Spinal cord (tissue), 10 donors: ENCODE measurements around the gene RAB1B. TPM values are rescaled to one million over a fixed set of nuclear protein-coding genes. Genes with fewer than 3 reads are reported as not detected.
"Not testable (repeated sequence)": the region's sequence is repeated elsewhere in the genome, so short reads cannot be mapped to it uniquely, and the experiment has no call there.

Experiments used
- DNase-seq, 6 donors: peaks; one replicate each; pipeline versions ENCODE4 v3.0.0 to v3.0.0-alpha.2; 2013 to 2015; ENCODE audit warnings: low spot score in 6 of 6, low read depth in 4 of 6
- H3K27ac ChIP-seq: one replicate; pipeline ENCODE4 v1.5.1; 2013; ENCODE audit warnings: low read depth, low read length, control low read depth
- H3K27me3 ChIP-seq: one replicate; pipeline ENCODE4 v1.6.1; 2013; ENCODE audit warnings: low read length; ENCODE audit not compliant: control insufficient read depth, insufficient read depth
- H3K36me3 ChIP-seq: one replicate; pipeline ENCODE4 v1.6.1; 2013; ENCODE audit warnings: low read length; ENCODE audit not compliant: control insufficient read depth, insufficient read depth
- H3K4me1 ChIP-seq: one replicate; pipeline ENCODE4 v1.6.1; 2013; ENCODE audit warnings: low read length; ENCODE audit not compliant: control insufficient read depth, insufficient read depth
- H3K4me3 ChIP-seq: one replicate; pipeline ENCODE4 v1.5.1; 2013; ENCODE audit warnings: low read depth, low read length, control low read depth
- H3K9me3 ChIP-seq: one replicate; pipeline ENCODE4 v1.6.1; 2013; ENCODE audit warnings: low read length; ENCODE audit not compliant: control insufficient read depth, insufficient read depth
- WGBS: methylation state at CpG from one replicate; pipeline ENCODE4 v1.1.5; 2013; ENCODE audit warnings: missing lambda C conversion rate; ENCODE audit not compliant: insufficient coverage; 5-methylcytosine and 5-hydroxymethylcytosine counted together
- polyA plus RNA-seq, 2 donors: library from polyadenylated mRNA; unstranded; fragments of 120-200 nt; gene quantifications; one replicate each; pipeline ENCODE4 v1.2.1, GENCODE V29; 2013; ENCODE audit not compliant: insufficient read length in 2 of 2
- total RNA-seq, 2 donors: library from RNA; depleted of rRNA in 1 of 2; stranded (reverse); fragments of 120-200 nt in 1 of 2; fragments of >200 nt in 1 of 2; gene quantifications; one replicate each; pipeline versions ENCODE4 v1.2.3 to v1.2.4, GENCODE V29; 2013 to 2014
- donor health status: healthy.

The RAB1B gene
- total and polyA plus RNA-seq, 4 donors: 43.3 to 154 (median 132) TPM

DNA sequence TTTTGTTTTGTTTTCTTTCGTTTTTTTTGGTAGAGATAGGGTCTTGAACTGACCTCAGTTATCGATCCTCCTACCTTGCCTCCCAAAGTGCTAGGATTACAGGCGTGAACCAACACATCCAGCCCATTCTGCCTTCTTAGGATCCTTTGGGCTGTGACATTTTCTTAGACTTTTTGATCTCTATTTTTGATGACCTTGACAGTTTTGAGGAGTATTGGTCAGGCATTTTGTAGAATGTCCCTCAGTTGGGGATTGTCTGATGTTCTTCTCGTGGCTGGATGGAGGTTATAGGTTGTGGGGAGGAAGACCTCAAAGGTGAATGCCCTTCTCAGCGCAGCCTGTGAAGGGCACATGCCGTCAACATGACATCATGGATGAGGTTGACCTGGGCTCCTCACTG is 19.5 kb upstream of the RAB1B start:
- WGBS: 91% methylated on average over 3 of the region's 6 CpGs
- Histone ChIP-seq H3K27me3 (no peaks in the 10 kb centered on the region), H3K9me3 (no peaks in the 10 kb centered on the region), H3K27ac (no peak overlapping the region), H3K4me1 (peaks cover 8% of the 10 kb centered on the region), H3K36me3 (peaks cover 59% of the 10 kb centered on the region), H3K4me3 (no peak overlapping the region)
- no peak for DNase-seq

DNA sequence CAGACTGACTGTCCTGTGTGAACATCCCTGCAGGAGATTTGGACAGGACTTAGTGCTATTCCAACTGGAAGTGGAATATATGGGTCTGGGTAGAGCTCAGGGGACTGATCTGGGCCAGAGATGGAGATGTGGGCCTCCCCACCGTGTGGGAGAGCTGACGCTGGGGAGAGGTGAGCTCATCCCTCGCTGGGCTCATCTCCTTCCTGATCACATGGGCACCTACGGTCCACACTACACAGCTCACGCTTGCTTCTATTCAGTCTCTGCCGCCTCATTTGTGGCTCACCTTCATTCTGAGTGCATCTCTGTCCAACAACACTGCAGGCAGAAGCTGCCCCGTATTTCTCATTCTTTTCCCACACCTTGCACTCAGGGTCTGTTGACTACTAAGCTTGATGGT is 16.6 kb upstream of the RAB1B start:
- Histone ChIP-seq H3K4me1 (peaks cover 11% of the 10 kb centered on the region), H3K27ac (no peak overlapping the region), H3K4me3 (no peak overlapping the region), H3K36me3 (peaks cover 33% of the 10 kb centered on the region), H3K9me3 (no peaks in the 10 kb centered on the region), H3K27me3 (no peaks in the 10 kb centered on the region)
- 82% methylated on average over 4 of the region's 7 CpGs for WGBS
- DNase-seq: no peak

DNA sequence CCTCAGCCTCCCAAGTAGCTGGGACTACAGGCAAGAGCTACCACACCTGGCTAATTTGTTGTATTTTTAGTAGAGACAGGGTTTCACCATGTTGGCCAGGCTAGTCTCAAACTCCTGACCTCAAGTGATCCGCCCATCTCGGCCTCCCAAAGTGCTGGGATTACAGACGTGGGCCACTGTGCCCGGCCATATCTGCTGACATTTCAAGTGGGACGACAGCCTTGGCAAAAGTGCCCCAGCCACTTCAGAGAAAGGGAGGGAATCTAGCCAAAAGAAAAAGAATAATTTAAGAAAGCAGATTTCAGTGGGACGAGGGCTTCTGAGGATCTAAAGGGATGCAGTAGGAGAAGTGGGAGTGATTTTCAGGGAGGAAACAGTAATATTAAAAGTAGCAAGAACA is 15.4 kb upstream of the RAB1B start:
- not testable (repeated sequence) for H3K27ac ChIP-seq, H3K4me3 ChIP-seq, H3K27me3 ChIP-seq, DNase-seq, H3K9me3 ChIP-seq
- WGBS: 88% methylated on average over 6 of the region's 6 CpGs
- H3K4me1 ChIP-seq: peaks cover 17% of the 10 kb centered on the region
- peaks cover 26% of the 10 kb centered on the region for H3K36me3 ChIP-seq

DNA sequence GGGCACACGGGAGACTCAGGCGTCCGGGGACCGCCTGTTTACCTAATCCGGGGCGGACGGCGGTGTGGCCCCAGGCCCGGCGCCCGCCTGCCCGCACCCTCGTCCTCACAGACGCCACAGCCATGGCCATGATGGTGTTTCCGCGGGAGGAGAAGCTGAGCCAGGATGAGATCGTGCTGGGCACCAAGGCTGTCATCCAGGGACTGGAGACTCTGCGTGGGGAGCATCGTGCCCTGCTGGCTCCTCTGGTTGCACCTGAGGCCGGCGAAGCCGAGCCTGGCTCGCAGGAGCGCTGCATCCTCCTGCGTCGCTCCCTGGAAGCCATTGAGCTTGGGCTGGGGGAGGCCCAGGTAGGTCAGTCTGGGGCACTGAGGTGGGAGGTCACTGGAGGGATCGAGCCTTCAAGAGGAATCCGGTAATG is 10.0 kb upstream of the RAB1B start:
- no peak for DNase-seq
- peaks cover 25% of the 10 kb centered on the region for H3K4me1 ChIP-seq
- WGBS: 3% methylated on average over 28 of the region's 28 CpGs
- peaks cover 45% of the 10 kb centered on the region for H3K36me3 ChIP-seq
- H3K27ac ChIP-seq: peak overlapping the region; percentile 87
- no peaks in the 10 kb centered on the region for H3K27me3 ChIP-seq
- H3K4me3 ChIP-seq: peak overlapping the region; percentile 80
- no peaks in the 10 kb centered on the region for H3K9me3 ChIP-seq

DNA sequence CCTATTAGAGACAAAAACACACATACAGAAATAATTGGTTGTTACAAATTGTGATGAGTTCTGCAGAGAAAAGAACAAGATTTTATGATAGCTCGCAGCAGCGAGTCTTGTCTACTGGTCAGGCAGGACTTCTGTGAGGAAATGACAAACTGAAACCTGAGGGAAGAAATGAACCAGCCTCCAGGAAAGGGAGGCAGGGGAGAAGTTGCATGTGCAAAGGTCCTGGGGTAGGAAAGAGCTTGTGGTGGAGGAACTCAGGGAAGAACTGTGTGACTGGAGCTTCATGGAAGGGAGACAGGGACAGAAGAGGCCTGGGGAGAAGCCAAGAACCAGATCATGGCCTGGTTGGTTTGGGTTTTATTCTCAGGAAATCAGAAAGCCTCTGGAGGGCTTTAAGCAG is 9.2 kb upstream of the RAB1B start:
- DNase-seq: no peak
- no peak overlapping the region for H3K27ac ChIP-seq
- H3K4me3 ChIP-seq: no peak overlapping the region
- H3K9me3 ChIP-seq: no peaks in the 10 kb centered on the region
- H3K4me1 ChIP-seq: peaks cover 20% of the 10 kb centered on the region
- H3K27me3 ChIP-seq: no peaks in the 10 kb centered on the region
- H3K36me3 ChIP-seq: peaks cover 50% of the 10 kb centered on the region
- 100% methylated on average over 2 of the region's 2 CpGs for WGBS

DNA sequence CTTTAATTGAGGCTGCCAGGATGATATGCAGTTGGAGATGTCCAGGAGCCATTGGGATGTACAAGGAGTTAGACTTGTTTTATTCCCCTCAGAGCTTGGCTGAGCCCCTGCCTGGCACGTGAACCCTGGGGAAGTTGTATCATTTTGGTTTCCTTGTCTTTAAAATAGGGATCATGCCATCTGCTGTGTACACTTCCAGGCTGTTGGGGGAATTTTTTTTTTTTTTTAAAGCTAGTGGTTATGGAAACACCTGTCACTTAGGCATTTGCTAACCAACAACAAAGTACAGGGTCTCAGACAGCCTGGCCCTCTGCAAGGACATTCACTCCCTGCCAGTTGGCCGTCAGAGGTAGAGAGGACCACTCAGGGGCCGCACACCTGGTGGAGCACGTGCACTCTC is 8.5 kb upstream of the RAB1B start:
- WGBS: 98% methylated on average over 4 of the region's 4 CpGs
- DNase-seq: no peak
- Histone ChIP-seq H3K9me3 (no peaks in the 10 kb centered on the region), H3K4me1 (peaks cover 20% of the 10 kb centered on the region), H3K36me3 (peaks cover 57% of the 10 kb centered on the region), H3K27ac (no peak overlapping the region), H3K4me3 (no peak overlapping the region), H3K27me3 (no peaks in the 10 kb centered on the region)

DNA sequence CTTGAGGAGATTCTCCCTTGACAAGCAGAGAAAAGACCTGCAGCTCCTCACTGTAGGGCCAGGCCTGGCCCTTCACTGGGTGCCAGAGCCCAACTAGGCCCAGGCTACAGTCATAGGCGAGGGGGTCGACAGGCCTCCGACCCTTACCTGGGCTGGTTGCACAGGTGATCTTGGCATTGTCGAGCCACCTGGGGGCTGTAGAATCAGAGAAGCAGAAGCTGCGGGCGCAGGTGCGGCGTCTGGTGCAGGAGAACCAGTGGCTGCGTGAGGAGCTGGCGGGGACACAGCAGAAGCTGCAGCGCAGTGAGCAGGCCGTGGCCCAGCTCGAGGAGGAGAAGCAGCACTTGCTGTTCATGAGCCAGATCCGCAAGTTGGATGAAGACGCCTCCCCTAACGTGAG is 6.9 kb upstream of the RAB1B start:
- Histone ChIP-seq H3K4me3 (no peak overlapping the region), H3K36me3 (peaks cover 74% of the 10 kb centered on the region), H3K27me3 (no peaks in the 10 kb centered on the region), H3K9me3 (no peaks in the 10 kb centered on the region), H3K4me1 (peaks cover 30% of the 10 kb centered on the region), H3K27ac (no peak overlapping the region)
- no peak for DNase-seq
- 91% methylated on average over 16 of the region's 16 CpGs for WGBS

DNA sequence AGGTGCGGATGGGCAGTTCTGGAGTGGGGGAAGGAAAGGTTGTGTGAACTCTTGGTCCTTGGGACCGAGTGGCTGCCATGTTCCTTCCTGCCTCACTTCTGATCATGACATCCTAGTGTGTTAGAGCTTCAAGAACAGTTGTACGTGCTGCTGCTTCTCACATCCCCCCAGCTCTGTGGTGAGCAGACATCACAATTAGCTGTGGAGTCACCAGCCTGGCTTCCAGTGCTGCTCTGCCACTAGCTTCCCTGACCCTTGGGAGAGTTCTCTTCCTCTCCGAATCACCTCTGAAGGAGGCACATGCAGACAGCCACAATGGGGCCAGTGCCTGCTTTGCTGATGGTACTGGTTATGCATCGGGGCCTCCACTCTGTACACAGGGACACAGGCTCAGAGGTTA is 6.2 kb upstream of the RAB1B start:
- Histone ChIP-seq H3K27me3 (no peaks in the 10 kb centered on the region), H3K9me3 (no peaks in the 10 kb centered on the region), H3K27ac (no peak overlapping the region), H3K4me3 (no peak overlapping the region), H3K4me1 (peaks cover 30% of the 10 kb centered on the region), H3K36me3 (peaks cover 80% of the 10 kb centered on the region)
- DNase-seq: no peak
- WGBS: 83% methylated on average over 3 of the region's 5 CpGs

DNA sequence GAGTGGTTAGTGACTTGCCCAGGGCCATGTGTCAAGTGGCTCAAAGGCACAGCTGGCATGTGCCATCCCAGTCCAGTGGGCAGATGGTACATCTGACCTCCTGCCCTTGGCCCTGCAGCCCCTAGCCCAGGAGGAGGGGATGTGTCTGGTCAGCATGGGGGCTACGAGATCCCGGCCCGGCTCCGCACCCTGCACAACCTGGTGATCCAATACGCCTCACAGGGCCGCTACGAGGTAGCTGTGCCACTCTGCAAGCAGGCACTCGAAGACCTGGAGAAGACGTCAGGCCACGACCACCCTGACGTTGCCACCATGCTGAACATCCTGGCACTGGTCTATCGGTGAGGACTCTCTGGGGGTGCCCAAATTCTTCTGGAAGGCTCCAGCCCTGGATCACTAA is 5.7 kb upstream of the RAB1B start:
- 96% methylated on average over 12 of the region's 12 CpGs for WGBS
- Histone ChIP-seq H3K27ac (no peak overlapping the region), H3K36me3 (peaks cover 82% of the 10 kb centered on the region), H3K9me3 (no peaks in the 10 kb centered on the region), H3K4me3 (no peak overlapping the region), H3K4me1 (peaks cover 31% of the 10 kb centered on the region), H3K27me3 (no peaks in the 10 kb centered on the region)
- no peak for DNase-seq

DNA sequence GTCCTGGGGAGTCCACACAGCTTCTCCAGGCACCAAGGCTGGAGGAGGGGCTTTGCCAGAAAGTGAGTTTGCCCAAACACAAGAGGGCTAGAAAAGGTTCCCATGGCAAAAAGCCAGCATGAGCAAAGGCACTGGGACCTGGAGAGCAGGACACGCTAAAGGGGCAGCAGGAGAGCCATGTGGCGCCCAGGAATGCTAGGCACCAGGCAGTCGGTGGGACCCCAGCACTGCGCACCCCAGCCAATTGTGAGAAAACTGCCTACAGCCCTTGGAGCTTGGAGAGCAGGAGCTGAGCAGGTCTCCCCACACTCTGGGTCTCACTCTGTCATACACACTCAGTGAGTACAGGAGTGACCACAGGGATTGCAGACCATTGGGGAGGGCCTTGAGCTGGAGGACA is 5.2 kb upstream of the RAB1B start:
- Histone ChIP-seq H3K9me3 (no peaks in the 10 kb centered on the region), H3K4me3 (no peak overlapping the region), H3K27me3 (no peaks in the 10 kb centered on the region), H3K4me1 (peaks cover 36% of the 10 kb centered on the region), H3K36me3 (peaks cover 82% of the 10 kb centered on the region), H3K27ac (no peak overlapping the region)
- no peak for DNase-seq
- 92% methylated on average over 4 of the region's 4 CpGs for WGBS
